HCT116 (cell line): ENCODE results near the gene AHRR. TPM values are rescaled to one million over a fixed set of nuclear protein-coding genes. Genes with fewer than 3 reads are reported as not detected.

Source experiments
- ATAC-seq: fragments of 200-7000 bp; cut with Tn5 transposase; 2 replicates; pipeline ENCODE4 v1.9.1; 2020; ENCODE audit warnings: mild to moderate bottlenecking, moderate library complexity
- BruUV-seq: library from RNA; stranded (reverse); fragments of 400-500 nt; replicated peaks from 2 replicates; lab custom pipeline; 2021; lab: Mats Ljungman, UMichigan
- CTCF ChIA-PET: fragments of 300-600 bp; sonication (Branson Sonifier 250); formaldehyde crosslinking; loops from one replicate; lab custom pipeline; 2021; ENCODE audit warnings: antibody characterized with exemption; lab: Charles Lee
- POLR2A ChIA-PET: fragments of 300-600, 350-600 bp; sonication (Branson Sonifier 250); formaldehyde crosslinking; loops from one replicate; lab custom pipeline; 2021; ENCODE audit warnings: antibody characterized with exemption; lab: Charles Lee
- RAD21 ChIA-PET, 2 experiments: fragments of 300-600 bp; sonication (Branson Sonifier 250); formaldehyde crosslinking; loops; one replicate each; lab custom pipeline; 2023; ENCODE audit warnings: low total read pairs in 2 of 2; ENCODE audit not compliant: uncharacterized antibody in 2 of 2, unreplicated experiment in 2 of 2, low non-redundant PET in 1 of 2; lab: Charles Lee
- DNase-seq: peaks from one replicate; pipeline ENCODE4 v3.0.0-alpha.2; 2010; ENCODE audit warnings: low read depth, low spot score
- H2AFZ ChIP-seq: fragments of 200-600 bp; shearing (Covaris generic), sonication (generic); 2 replicates; pipeline ENCODE4 v1.6.1; 2017; ENCODE audit warnings: low read depth, mixed run types, mixed read lengths, antibody characterized with exemption, low read length; ENCODE audit not compliant: poor library complexity, severe bottlenecking
- H3K27ac ChIP-seq: 2 replicates; pipeline ENCODE4 v1.5.1; 2012; ENCODE audit warnings: low read depth, low read length
- H3K27me3 ChIP-seq: fragments of 200-600 bp; sonication (generic); 2 replicates; pipeline ENCODE4 v1.6.1; 2016; ENCODE audit warnings: mixed run types, low read length, mixed read lengths; ENCODE audit not compliant: insufficient read depth
- H3K36me3 ChIP-seq, 2 experiments: fragments of 200-500 bp in 1 of 2; fragments of 200-600 bp in 1 of 2; sonication (Bioruptor generic) in 1 of 2; sonication (generic) in 1 of 2; 2 replicates each; pipeline versions ENCODE4 v1.5.1 to v1.6.1; 2014 to 2016; ENCODE audit warnings: low read length in 2 of 2, inconsistent platforms in 1 of 2, mixed read lengths in 1 of 2, mixed run types in 1 of 2; ENCODE audit not compliant: insufficient read depth in 2 of 2, control insufficient read depth in 1 of 2
- H3K4me1 ChIP-seq, 2 experiments: fragments of 200-600 bp in 1 of 2; sonication (generic) in 1 of 2; 2 replicates each; pipeline versions ENCODE4 v1.5.1 to v1.6.1; 2012 to 2017; ENCODE audit warnings: low read length in 2 of 2, inconsistent platforms in 1 of 2, mild to moderate bottlenecking in 1 of 2, mixed read lengths in 1 of 2, mixed run types in 1 of 2, moderate library complexity in 1 of 2; ENCODE audit not compliant: insufficient read depth in 2 of 2, control insufficient read depth in 1 of 2
- H3K4me2 ChIP-seq: fragments of 200-600 bp; sonication (generic); 2 replicates; pipeline ENCODE4 v1.6.1; 2017; ENCODE audit warnings: mixed run types, low read length, mixed read lengths
- H3K4me3 ChIP-seq, 2 experiments: fragments of 200-600 bp in 1 of 2; sonication (generic) in 1 of 2; replicated peaks in 1 of 2; 2 replicates each; pipeline ENCODE4 v1.5.1; 2011 to 2016; ENCODE audit warnings: low read length in 2 of 2, control low read depth in 1 of 2, low read depth in 1 of 2, mild to moderate bottlenecking in 1 of 2, mixed read lengths in 1 of 2, mixed run types in 1 of 2
- H3K79me2 ChIP-seq: fragments of 200-600 bp; sonication (generic); 2 replicates; pipeline ENCODE4 v1.6.1; 2017; ENCODE audit warnings: mild to moderate bottlenecking, mixed run types, low read length, moderate library complexity, mixed read lengths; ENCODE audit not compliant: insufficient read depth
- H3K9ac ChIP-seq: fragments of 200-600 bp; sonication (generic); 2 replicates; pipeline ENCODE4 v1.6.1; 2016; ENCODE audit warnings: low read length, mixed read lengths
- H3K9me2 ChIP-seq: fragments of 200-600 bp; sonication (generic), shearing (Covaris generic); 2 replicates; pipeline ENCODE4 v1.6.1; 2017; ENCODE audit warnings: mixed run types, mild to moderate bottlenecking, moderate library complexity; ENCODE audit not compliant: insufficient read depth
- H3K9me3 ChIP-seq, 2 experiments: fragments of 200-500 bp in 1 of 2; fragments of 200-600 bp in 1 of 2; sonication (Bioruptor generic) in 1 of 2; sonication (generic) in 1 of 2; 2 replicates each; pipeline ENCODE4 v1.6.1; 2014 to 2017; ENCODE audit warnings: low read length in 2 of 2, mixed read lengths in 2 of 2, inconsistent platforms in 1 of 2, low read depth in 1 of 2, mild to moderate bottlenecking in 1 of 2, mixed run types in 1 of 2, moderate library complexity in 1 of 2; ENCODE audit not compliant: control insufficient read depth in 1 of 2, insufficient read depth in 1 of 2
- H4K20me1 ChIP-seq: fragments of 200-600 bp; sonication (generic), shearing (Covaris generic); 2 replicates; pipeline ENCODE4 v1.6.1; 2017; ENCODE audit warnings: mixed run types, mild to moderate bottlenecking, moderate library complexity; ENCODE audit not compliant: insufficient read depth
- EGR1 ChIP-seq: IDR thresholded peaks from 2 replicates; pipeline ENCODE4 v1.6.1; 2012; ENCODE audit warnings: low read depth
- EZH2 ChIP-seq: fragments of 200-600 bp; sonication (generic); IDR thresholded peaks from 2 replicates; pipeline ENCODE4 v1.6.1; 2017; ENCODE audit warnings: antibody characterized with exemption, mixed run types
- EZH2phosphoT487 ChIP-seq: fragments of 200-600 bp; IDR thresholded peaks from 2 replicates; pipeline ENCODE4 v1.6.1; 2018; ENCODE audit warnings: antibody characterized with exemption, borderline replicate concordance
- FOSL1 ChIP-seq: IDR thresholded peaks from 2 replicates; pipeline ENCODE4 v1.6.1; 2012; ENCODE audit warnings: low read depth
- RAD21 ChIP-seq: IDR thresholded peaks from 2 replicates; pipeline ENCODE4 v1.6.1; 2012; ENCODE audit warnings: low read depth, mild to moderate bottlenecking
- SIN3A ChIP-seq: IDR thresholded peaks from 2 replicates; pipeline ENCODE4 v1.6.1; 2012; ENCODE audit warnings: low read depth
- ZFX ChIP-seq: fragments of 450-650 bp; IDR thresholded peaks from 2 replicates; pipeline ENCODE4 v1.6.1; 2017
- intact Hi-C: fragments of 100-400 bp; cut with micrococcal nuclease; formaldehyde crosslinking; loops from 2 replicates; pipeline ENCODE4 v1.10.0; 2022
- total RNA-seq: library from RNA; stranded (reverse); gene quantifications from one replicate; pipeline ENCODE4 v1.2.1, GENCODE V29; 2021; ENCODE audit not compliant: unreplicated experiment
- TF ChIP-seq, protein P1 (sequence below): IDR thresholded peaks from 2 replicates; pipeline ENCODE4 v1.6.1; 2012
- TF ChIP-seq, protein P2 (sequence below), 3 experiments: fragments of 200-600 bp in 1 of 3; sonication (generic) in 1 of 3; IDR thresholded peaks in 2 of 3; conservative IDR thresholded peaks in 1 of 3; 2 replicates each; pipeline ENCODE4 v1.5.1; 2012 to 2017; ENCODE audit warnings: low read depth in 2 of 3, low read length in 2 of 3, antibody characterized with exemption in 1 of 3, borderline replicate concordance in 1 of 3, control low read depth in 1 of 3, mild to moderate bottlenecking in 1 of 3, mixed read lengths in 1 of 3, mixed run types in 1 of 3, moderate library complexity in 1 of 3; ENCODE audit not compliant: insufficient read depth in 1 of 3
- TF ChIP-seq, protein P3 (sequence below): IDR thresholded peaks from 2 replicates; pipeline ENCODE4 v1.6.1; 2011; ENCODE audit warnings: mild to moderate bottlenecking, low read length, moderate library complexity; ENCODE audit not compliant: insufficient replicate concordance; ENCODE audit errors: extremely low read depth
- TF ChIP-seq, protein P4 (sequence below): IDR thresholded peaks from 2 replicates; pipeline ENCODE4 v1.6.1; 2012; ENCODE audit warnings: low read depth

The AHRR gene
- total RNA-seq, 1 experiment from 2014 or later, result 12.7 TPM

- no peaks in the 10 kb centered on the region for H3K9me3 ChIP-seq
- peaks cover 0 to 9% of the 10 kb centered on the region in 2 experiments; a peak in 3 of 4 replicates for H3K4me1 ChIP-seq
- H3K79me2 ChIP-seq, result no peaks in the 10 kb centered on the region
- no peak overlapping the region for H3K9ac ChIP-seq
- no peaks in the 10 kb centered on the region for H3K27me3 ChIP-seq
- no peak for DNase-seq
- no peaks in the 10 kb centered on the region for H3K36me3 ChIP-seq
- no peak for ATAC-seq
- no peaks in the 10 kb centered on the region for H4K20me1 ChIP-seq
- no peak overlapping the region for H2AFZ ChIP-seq
- intact Hi-C loops, result no loop called here
- no peak overlapping the region for H3K4me3 ChIP-seq
- H3K9me2 ChIP-seq, result no peaks in the 10 kb centered on the region
- H3K27ac ChIP-seq, result no peak overlapping the region
- CTCF ChIA-PET, result no interaction called here
- RAD21 ChIA-PET, result no interaction called here
- POLR2A ChIA-PET, result no interaction called here
- H3K4me2 ChIP-seq, result no peak overlapping the region
- TF ChIP-seq FOSL1 (no peak), EGR1 (no peak), EZH2 (no peak)
- TF ChIP-seq, protein P1, sequence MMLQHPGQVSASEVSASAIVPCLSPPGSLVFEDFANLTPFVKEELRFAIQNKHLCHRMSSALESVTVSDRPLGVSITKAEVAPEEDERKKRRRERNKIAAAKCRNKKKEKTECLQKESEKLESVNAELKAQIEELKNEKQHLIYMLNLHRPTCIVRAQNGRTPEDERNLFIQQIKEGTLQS, result no peak
- no TSS peak for BruUV-seq
Measured at GRCh38 chr5:421901-422300, 100.4 kb downstream of the AHRR start.

- no peak overlapping the region for H2AFZ ChIP-seq
- no peak overlapping the region for H3K4me2 ChIP-seq
- ChIA-PET POLR2A (no interaction called here), RAD21 (no interaction called here), CTCF (no interaction called here)
- H4K20me1 ChIP-seq, result no peaks in the 10 kb centered on the region
- H3K4me1 ChIP-seq, result peaks cover 0 to 9% of the 10 kb centered on the region in 2 experiments; a peak in 3 of 4 replicates
- no TSS peak for BruUV-seq
- H3K9ac ChIP-seq, result no peak overlapping the region
- ATAC-seq, result no peak
- no peak for DNase-seq
- no peak overlapping the region for H3K27ac ChIP-seq
- H3K36me3 ChIP-seq, result no peaks in the 10 kb centered on the region
- no peaks in the 10 kb centered on the region for H3K79me2 ChIP-seq
- no peak overlapping the region for H3K4me3 ChIP-seq
- H3K27me3 ChIP-seq, result no peaks in the 10 kb centered on the region
- H3K9me2 ChIP-seq, result no peaks in the 10 kb centered on the region
- no peaks in the 10 kb centered on the region for H3K9me3 ChIP-seq
- intact Hi-C loops, result no loop called here
- TF ChIP-seq EZH2phosphoT487 (no peak), ZFX (no peak), RAD21 (no peak), SIN3A (no peak)
- TF ChIP-seq, protein P2, sequence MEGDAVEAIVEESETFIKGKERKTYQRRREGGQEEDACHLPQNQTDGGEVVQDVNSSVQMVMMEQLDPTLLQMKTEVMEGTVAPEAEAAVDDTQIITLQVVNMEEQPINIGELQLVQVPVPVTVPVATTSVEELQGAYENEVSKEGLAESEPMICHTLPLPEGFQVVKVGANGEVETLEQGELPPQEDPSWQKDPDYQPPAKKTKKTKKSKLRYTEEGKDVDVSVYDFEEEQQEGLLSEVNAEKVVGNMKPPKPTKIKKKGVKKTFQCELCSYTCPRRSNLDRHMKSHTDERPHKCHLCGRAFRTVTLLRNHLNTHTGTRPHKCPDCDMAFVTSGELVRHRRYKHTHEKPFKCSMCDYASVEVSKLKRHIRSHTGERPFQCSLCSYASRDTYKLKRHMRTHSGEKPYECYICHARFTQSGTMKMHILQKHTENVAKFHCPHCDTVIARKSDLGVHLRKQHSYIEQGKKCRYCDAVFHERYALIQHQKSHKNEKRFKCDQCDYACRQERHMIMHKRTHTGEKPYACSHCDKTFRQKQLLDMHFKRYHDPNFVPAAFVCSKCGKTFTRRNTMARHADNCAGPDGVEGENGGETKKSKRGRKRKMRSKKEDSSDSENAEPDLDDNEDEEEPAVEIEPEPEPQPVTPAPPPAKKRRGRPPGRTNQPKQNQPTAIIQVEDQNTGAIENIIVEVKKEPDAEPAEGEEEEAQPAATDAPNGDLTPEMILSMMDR (IDR thresholded peaks at IDR 0.05 in 2 of 3, conservative IDR thresholded peaks at IDR 0.05 in 1 of 3; ENCODE audit: borderline replicate concordance in 1 of 3, insufficient read depth in 1 of 3, low read depth in 2 of 3, low read length in 2 of 3), result no peak
- TF ChIP-seq, protein P3, sequence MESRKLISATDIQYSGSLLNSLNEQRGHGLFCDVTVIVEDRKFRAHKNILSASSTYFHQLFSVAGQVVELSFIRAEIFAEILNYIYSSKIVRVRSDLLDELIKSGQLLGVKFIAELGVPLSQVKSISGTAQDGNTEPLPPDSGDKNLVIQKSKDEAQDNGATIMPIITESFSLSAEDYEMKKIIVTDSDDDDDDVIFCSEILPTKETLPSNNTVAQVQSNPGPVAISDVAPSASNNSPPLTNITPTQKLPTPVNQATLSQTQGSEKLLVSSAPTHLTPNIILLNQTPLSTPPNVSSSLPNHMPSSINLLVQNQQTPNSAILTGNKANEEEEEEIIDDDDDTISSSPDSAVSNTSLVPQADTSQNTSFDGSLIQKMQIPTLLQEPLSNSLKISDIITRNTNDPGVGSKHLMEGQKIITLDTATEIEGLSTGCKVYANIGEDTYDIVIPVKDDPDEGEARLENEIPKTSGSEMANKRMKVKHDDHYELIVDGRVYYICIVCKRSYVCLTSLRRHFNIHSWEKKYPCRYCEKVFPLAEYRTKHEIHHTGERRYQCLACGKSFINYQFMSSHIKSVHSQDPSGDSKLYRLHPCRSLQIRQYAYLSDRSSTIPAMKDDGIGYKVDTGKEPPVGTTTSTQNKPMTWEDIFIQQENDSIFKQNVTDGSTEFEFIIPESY, result no peak
- TF ChIP-seq, protein P4, sequence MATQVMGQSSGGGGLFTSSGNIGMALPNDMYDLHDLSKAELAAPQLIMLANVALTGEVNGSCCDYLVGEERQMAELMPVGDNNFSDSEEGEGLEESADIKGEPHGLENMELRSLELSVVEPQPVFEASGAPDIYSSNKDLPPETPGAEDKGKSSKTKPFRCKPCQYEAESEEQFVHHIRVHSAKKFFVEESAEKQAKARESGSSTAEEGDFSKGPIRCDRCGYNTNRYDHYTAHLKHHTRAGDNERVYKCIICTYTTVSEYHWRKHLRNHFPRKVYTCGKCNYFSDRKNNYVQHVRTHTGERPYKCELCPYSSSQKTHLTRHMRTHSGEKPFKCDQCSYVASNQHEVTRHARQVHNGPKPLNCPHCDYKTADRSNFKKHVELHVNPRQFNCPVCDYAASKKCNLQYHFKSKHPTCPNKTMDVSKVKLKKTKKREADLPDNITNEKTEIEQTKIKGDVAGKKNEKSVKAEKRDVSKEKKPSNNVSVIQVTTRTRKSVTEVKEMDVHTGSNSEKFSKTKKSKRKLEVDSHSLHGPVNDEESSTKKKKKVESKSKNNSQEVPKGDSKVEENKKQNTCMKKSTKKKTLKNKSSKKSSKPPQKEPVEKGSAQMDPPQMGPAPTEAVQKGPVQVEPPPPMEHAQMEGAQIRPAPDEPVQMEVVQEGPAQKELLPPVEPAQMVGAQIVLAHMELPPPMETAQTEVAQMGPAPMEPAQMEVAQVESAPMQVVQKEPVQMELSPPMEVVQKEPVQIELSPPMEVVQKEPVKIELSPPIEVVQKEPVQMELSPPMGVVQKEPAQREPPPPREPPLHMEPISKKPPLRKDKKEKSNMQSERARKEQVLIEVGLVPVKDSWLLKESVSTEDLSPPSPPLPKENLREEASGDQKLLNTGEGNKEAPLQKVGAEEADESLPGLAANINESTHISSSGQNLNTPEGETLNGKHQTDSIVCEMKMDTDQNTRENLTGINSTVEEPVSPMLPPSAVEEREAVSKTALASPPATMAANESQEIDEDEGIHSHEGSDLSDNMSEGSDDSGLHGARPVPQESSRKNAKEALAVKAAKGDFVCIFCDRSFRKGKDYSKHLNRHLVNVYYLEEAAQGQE, result no peak
Measured at GRCh38 chr5:422323-423232, 101.1 kb downstream of the AHRR start.
